Posterior cingulate gyrus (tissue), 11 donors: ENCODE data around the gene FEV.

ENCODE experiments used
- DNase-seq, 10 donors: peaks; one replicate each; pipeline versions ENCODE4 v3.0.0 to v3.0.0-alpha.2; 2020 to 2021; ENCODE audit warnings: mixed read lengths in 3 of 10
- intact Hi-C: fragments of 100-400 bp; cut with DNase I; formaldehyde crosslinking; loops from one replicate; pipeline ENCODE4 v1.15.1; 2023

The FEV gene

GRCh38 chr2:218985021-218985324, at the start of gene FEV:
TSS of gene FEV (minus strand) at chr2:218985184. CDS start at chr2:218985075, 109 bp downstream.
- intact Hi-C loops: loop anchor here (10.0 kb wide), 1 partner anchor 130 kb away; the partner anchor contains the start of gene WNT6
- peak in 1 of 10 donors; percentile 25 for DNase-seq

GRCh38 chr2:219032051-219032745, 47.2 kb upstream of the FEV start:
- intact Hi-C loops: no loop called here

GRCh38 chr2:219031005-219031738, 46.2 kb upstream of the FEV start:
- peak in 3 of 10 donors; percentile 51 to 75 (median 62) for DNase-seq
- intact Hi-C loops: no loop called here

More at GRCh38 chr2:219032051-219032745, 47.2 kb upstream of the FEV start:
- DNase-seq: peak in 2 of 10 donors; percentile 55 to 58

- intact Hi-C loops: no loop called here
- DNase-seq: peak in 3 of 10 donors; percentile 40 to 78 (median 71)
Observed at GRCh38 chr2:219030177-219030940, 45.4 kb upstream of the FEV start.

- intact Hi-C loops: no loop called here
- peak; percentile 72 to 98 (median 90) for DNase-seq
Observed at GRCh38 chr2:219029829-219030165, 44.8 kb upstream of the FEV start.

- intact Hi-C loops: no loop called here
- DNase-seq: peak in 3 of 10 donors; percentile 27 to 75 (median 39)
Observed at GRCh38 chr2:219028996-219029828, 44.2 kb upstream of the FEV start.

- DNase-seq: peak in 3 of 10 donors; percentile 24 to 73 (median 68)
- intact Hi-C loops: no loop called here
Observed at GRCh38 chr2:219028141-219028540, 43.2 kb upstream of the FEV start.

- intact Hi-C loops: no loop called here
- DNase-seq: peak in 3 of 10 donors; percentile 48 to 77 (median 61)
Observed at GRCh38 chr2:219027511-219028055, 42.6 kb upstream of the FEV start.

- peak in 3 of 10 donors; percentile 35 to 75 (median 75) for DNase-seq
- intact Hi-C loops: no loop called here
Observed at GRCh38 chr2:219026946-219027345, 42.0 kb upstream of the FEV start.

GRCh38 chr2:219025637-219026585, 40.9 kb upstream of the FEV start:
- intact Hi-C loops: no loop called here
- DNase-seq: peak in 9 of 10 donors; percentile 43 to 95 (median 76)

- DNase-seq: peak in 3 of 10 donors; percentile 47 to 78 (median 68)
- intact Hi-C loops: no loop called here
Observed at GRCh38 chr2:219024059-219024458, 39.1 kb upstream of the FEV start.

- intact Hi-C loops: no loop called here
- peak in 3 of 10 donors; percentile 40 to 58 (median 47) for DNase-seq
Observed at GRCh38 chr2:219023045-219023605, 38.1 kb upstream of the FEV start.

- peak in 3 of 10 donors; percentile 15 to 46 (median 27) for DNase-seq
- intact Hi-C loops: no loop called here
Observed at GRCh38 chr2:219022616-219023015, 37.6 kb upstream of the FEV start.

- peak in 3 of 10 donors; percentile 29 to 72 (median 66) for DNase-seq
- intact Hi-C loops: no loop called here
Observed at GRCh38 chr2:219022041-219022440, 37.1 kb upstream of the FEV start.

- DNase-seq: peak in 3 of 10 donors; percentile 15 to 69 (median 66)
- intact Hi-C loops: no loop called here
Observed at GRCh38 chr2:219021591-219021990, 36.6 kb upstream of the FEV start.

- DNase-seq: peak in 3 of 10 donors; percentile 35 to 52 (median 51)
- intact Hi-C loops: no loop called here
Observed at GRCh38 chr2:219020604-219021365, 35.8 kb upstream of the FEV start.

- intact Hi-C loops: no loop called here
- DNase-seq: peak in 3 of 10 donors; percentile 20 to 43 (median 28)
Observed at GRCh38 chr2:219019436-219019835, 34.5 kb upstream of the FEV start.
